SK-N-SH (cell line): ENCODE measurements around the gene KLHL25. TPM values are rescaled to one million over a fixed set of nuclear protein-coding genes. Genes with fewer than 3 reads are reported as not detected.

Experiments
- CTCF ChIA-PET: fragments of 300-600, 350-600 bp; formaldehyde crosslinking; extraction: SDS; loops from one replicate; lab custom pipeline; 2021; lab: Yijun Ruan, JAX
- POLR2A ChIA-PET: fragments of 350-600 bp; sonication (Branson Sonifier 250); formaldehyde crosslinking; extraction: SDS; loops from one replicate; lab custom pipeline; 2020; ENCODE audit warnings: antibody characterized with exemption, inconsistent platforms; lab: Yijun Ruan, JAX
- DNase-seq: peaks from one replicate; pipeline ENCODE4 v3.0.0; 2012
- H2AFZ ChIP-seq: fragments of 200-600 bp; sonication (generic); 2 replicates; pipeline ENCODE4 v1.8.1; 2016; ENCODE audit warnings: antibody characterized with exemption, mild to moderate bottlenecking, low read depth
- H3F3A ChIP-seq: fragments of 200-600 bp; sonication (generic); replicated peaks from 2 replicates; pipeline ENCODE3; 2016; ENCODE audit warnings: antibody characterized with exemption, mild to moderate bottlenecking; ENCODE audit not compliant: insufficient read depth
- H3K27ac ChIP-seq, 2 experiments: fragments of 200-500 bp in 1 of 2; fragments of 200-600 bp in 1 of 2; sonication (Bioruptor generic) in 1 of 2; sonication (generic), shearing (Covaris generic) in 1 of 2; 2 replicates each; pipeline versions ENCODE4 v1.5.1 to v1.6.1; 2014 to 2016; ENCODE audit warnings: low read depth in 2 of 2, inconsistent platforms in 1 of 2, low read length in 1 of 2, mild to moderate bottlenecking in 1 of 2, mixed read lengths in 1 of 2
- H3K27me3 ChIP-seq: fragments of 200-600 bp; sonication (generic), shearing (Covaris generic); 2 replicates; pipeline ENCODE4 v1.6.1; 2016; ENCODE audit warnings: mixed run types; ENCODE audit not compliant: insufficient read depth
- H3K36me3 ChIP-seq, 2 experiments: fragments of 200-500 bp in 1 of 2; fragments of 200-600 bp in 1 of 2; sonication (Bioruptor generic) in 1 of 2; sonication (generic) in 1 of 2; replicated peaks in 1 of 2; 2 replicates each; pipeline versions ENCODE3 to v1.5.1; 2014 to 2016; ENCODE audit warnings: low read length in 1 of 2, mild to moderate bottlenecking in 1 of 2; ENCODE audit not compliant: insufficient read depth in 2 of 2, control insufficient read depth in 1 of 2
- H3K4me1 ChIP-seq, 2 experiments: fragments of 200-500 bp in 1 of 2; fragments of 200-600 bp in 1 of 2; sonication (Bioruptor generic) in 1 of 2; sonication (generic), shearing (Covaris generic) in 1 of 2; 2 replicates each; pipeline versions ENCODE4 v1.5.1 to v1.6.1; 2014 to 2016; ENCODE audit warnings: low read depth in 1 of 2, low read length in 1 of 2, mixed run types in 1 of 2; ENCODE audit not compliant: insufficient read depth in 2 of 2, control insufficient read depth in 1 of 2
- H3K4me2 ChIP-seq: fragments of 200-600 bp; sonication (generic), shearing (Covaris generic); 2 replicates; pipeline ENCODE4 v1.6.1; 2017; ENCODE audit warnings: mixed run types
- H3K4me3 ChIP-seq, 2 experiments: fragments of 200-500 bp in 1 of 2; fragments of 200-600 bp in 1 of 2; sonication (Bioruptor generic) in 1 of 2; sonication (generic), shearing (Covaris generic) in 1 of 2; 2 replicates each; pipeline versions ENCODE4 v1.5.1 to v1.8.1; 2014 to 2016; ENCODE audit warnings: low read depth in 2 of 2, inconsistent platforms in 1 of 2, low read length in 1 of 2, mild to moderate bottlenecking in 1 of 2, mixed read lengths in 1 of 2, moderate library complexity in 1 of 2
- H3K79me2 ChIP-seq: fragments of 200-600 bp; sonication (generic); 2 replicates; pipeline ENCODE4 v1.8.1; 2017; ENCODE audit warnings: mild to moderate bottlenecking; ENCODE audit not compliant: insufficient read depth
- H3K9ac ChIP-seq: fragments of 200-600 bp; sonication (generic); 2 replicates; pipeline ENCODE4 v1.6.1; 2017; ENCODE audit warnings: mixed run types
- H3K9me2 ChIP-seq: fragments of 200-600 bp; sonication (generic); 2 replicates; pipeline ENCODE4 v1.6.1; 2017; ENCODE audit warnings: mixed run types
- H3K9me3 ChIP-seq: fragments of 200-600 bp; sonication (generic); 2 replicates; pipeline ENCODE4 v1.6.1; 2017; ENCODE audit warnings: mixed run types, mild to moderate bottlenecking, moderate library complexity
- H4K20me1 ChIP-seq: fragments of 200-600 bp; sonication (generic); 2 replicates; pipeline ENCODE4 v1.6.1; 2017; ENCODE audit warnings: mild to moderate bottlenecking, mixed run types; ENCODE audit not compliant: insufficient read depth
- CHD2 ChIP-seq: fragments of 150-350 bp; IDR thresholded peaks from 2 replicates; pipeline ENCODE4 v1.6.1; 2018; ENCODE audit warnings: low read length; ENCODE audit not compliant: partially characterized antibody
- CTCF ChIP-seq: fragments of 200-600 bp; sonication (generic); IDR thresholded peaks from 2 replicates; pipeline ENCODE4 v1.6.1; 2017; ENCODE audit warnings: antibody characterized with exemption, mild to moderate bottlenecking, moderate library complexity
- ELF1 ChIP-seq: IDR thresholded peaks from 2 replicates; pipeline ENCODE4 v1.4.0; 2012
- EP300 ChIP-seq, 2 experiments: IDR thresholded peaks; 2 replicates each; pipeline versions ENCODE4 v1.4.0 to v1.6.1; 2012; ENCODE audit warnings: borderline replicate concordance in 1 of 2, low read depth in 1 of 2, low read length in 1 of 2
- EZH2phosphoT487 ChIP-seq: fragments of 200-600 bp; sonication (generic); IDR thresholded peaks from 2 replicates; pipeline ENCODE4 v1.6.1; 2017; ENCODE audit warnings: low read depth, mixed run types, mild to moderate bottlenecking, antibody characterized with exemption, moderate library complexity, borderline replicate concordance
- GABPA ChIP-seq: IDR thresholded peaks from 2 replicates; pipeline ENCODE4 v1.4.0; 2012; ENCODE audit warnings: low read depth, mild to moderate bottlenecking
- JUND ChIP-seq: IDR thresholded peaks from 2 replicates; pipeline ENCODE4 v1.4.0; 2012
- MEF2A ChIP-seq: IDR thresholded peaks from 2 replicates; pipeline ENCODE4 v1.4.0; 2012; ENCODE audit warnings: low read depth, borderline replicate concordance
- MXI1 ChIP-seq: IDR thresholded peaks from 2 replicates; pipeline ENCODE4 v1.6.1; 2012; ENCODE audit warnings: mild to moderate bottlenecking, low read depth, low read length, improper control_type of control experiment
- TAF1 ChIP-seq: IDR thresholded peaks from 2 replicates; pipeline ENCODE4 v1.6.1; 2012; ENCODE audit warnings: low read depth, mild to moderate bottlenecking, low read length, moderate library complexity, borderline replicate concordance
- TCF12 ChIP-seq: IDR thresholded peaks from 2 replicates; pipeline ENCODE4 v1.4.0; 2012
- TEAD4 ChIP-seq: IDR thresholded peaks from 2 replicates; pipeline ENCODE4 v1.4.0; 2012; ENCODE audit warnings: mild to moderate bottlenecking, borderline replicate concordance; ENCODE audit not compliant: insufficient read depth
- USF1 ChIP-seq: IDR thresholded peaks from 2 replicates; pipeline ENCODE4 v1.4.0; 2012; ENCODE audit warnings: low read depth, borderline replicate concordance
- WGBS: methylation state at CpG from one replicate; pipeline ENCODE4 v1.1.6; 2017; ENCODE audit warnings: low lambda C conversion rate; 5-methylcytosine and 5-hydroxymethylcytosine counted together
- polyA plus RNA-seq, 3 experiments: library from polyadenylated mRNA; depleted of rRNA; stranded (reverse); fragments of >200 nt; gene quantifications; 2 replicates each; pipeline ENCODE4 v1.2.3, GENCODE V29; 2012

The KLHL25 gene
- polyA plus RNA-seq, 1 of the 3 experiments (the other 2 are of a cell fraction) = 4.5 TPM

GRCh38 chr15:85788771-85789495 lies 5.8 kb downstream of the KLHL25 start:
- peaks cover 86% of the 10 kb centered on the region for H3K79me2 ChIP-seq
- POLR2A ChIA-PET = no interaction called here

GRCh38 chr15:85786781-85787114 lies 8.0 kb downstream of the KLHL25 start:
- H3F3A ChIP-seq = peaks cover 8% of the 10 kb centered on the region
- peaks cover 15 to 33% of the 10 kb centered on the region in 2 experiments; a peak in 3 of 4 replicates for H3K4me1 ChIP-seq
- H3K9ac ChIP-seq = no peak overlapping the region
- POLR2A ChIA-PET = no interaction called here
- H3K4me3 ChIP-seq = no peak overlapping the region
- CTCF ChIA-PET = interaction anchor here (1.1 to 3.1 kb wide), 3 partner anchors 12 to 44 kb away, joined by 3 to 9 read pairs (median 5); no protein-coding TSS in a partner anchor
- H4K20me1 ChIP-seq = peaks cover 10% of the 10 kb centered on the region; the same call in 1 of the 2 replicates
- H3K27ac ChIP-seq = peak overlapping the region; percentile 54 to 64; a peak in 2 of 4 replicates
- TF ChIP-seq EP300 (IDR thresholded peaks at IDR 0.05; ENCODE audit: borderline replicate concordance in 1 of 2, low read depth in 1 of 2, low read length in 1 of 2) (0 out of 4 replicates have a peak, but pooled peaks of 1 of the 2 experiments have one; percentile 9), TAF1 (no peak), TCF12 (no peak), JUND (no peak), EZH2phosphoT487 (no peak)
- H3K4me2 ChIP-seq = peak overlapping the region; percentile 58; the same call in 1 of the 2 replicates
- H3K79me2 ChIP-seq = peaks cover 75% of the 10 kb centered on the region
- H2AFZ ChIP-seq = no peak overlapping the region
- no peaks in the 10 kb centered on the region for H3K9me2 ChIP-seq
- H3K27me3 ChIP-seq = no peaks in the 10 kb centered on the region
- H3K9me3 ChIP-seq = no peaks in the 10 kb centered on the region
- no peaks in the 10 kb centered on the region for H3K36me3 ChIP-seq
- 91% methylated on average over 3 of the region's 3 CpGs for WGBS
- DNase-seq = no peak

More at GRCh38 chr15:85788771-85789495, 5.8 kb downstream of the KLHL25 start:
- Histone ChIP-seq H3K9me2 (no peaks in the 10 kb centered on the region), H2AFZ (no peak overlapping the region), H3K27me3 (no peaks in the 10 kb centered on the region), H3F3A (peaks cover 8% of the 10 kb centered on the region), H3K4me1 (peaks cover 24 to 55% of the 10 kb centered on the region in 2 experiments; a peak in 3 of 4 replicates), H3K4me3 (no peak overlapping the region), H3K9me3 (no peaks in the 10 kb centered on the region), H3K9ac (no peak overlapping the region), H3K36me3 (no peaks in the 10 kb centered on the region), H3K4me2 (no peak overlapping the region), H3K27ac (peak overlapping the region in 1 of 2 experiments; percentile 24; a peak in 1 of 4 replicates), H4K20me1 (peaks cover 23% of the 10 kb centered on the region)
- CTCF ChIA-PET = interaction anchor here (0.6 to 3.1 kb wide), 9 partner anchors 10 to 804 kb away, joined by 3 to 9 read pairs (median 3); no protein-coding TSS in a partner anchor
- 94% methylated on average over 12 of the region's 12 CpGs for WGBS
- DNase-seq = no peak
- TF ChIP-seq TEAD4 (no peak), ELF1 (no peak), CTCF (no peak), MXI1 (no peak), USF1 (no peak), GABPA (no peak), CHD2 (no peak), MEF2A (no peak), TCF12 (no peak), JUND (no peak)
- TF ChIP-seq, all 33 proteins: peak for 0
